ENCODE data around the gene TKT. TPM values are rescaled to one million over a fixed set of nuclear protein-coding genes. Genes with fewer than 3 reads are reported as not detected.

Gene TKT
- total RNA-seq, 1 donor from 2014 or later = 109 TPM

GRCh38 chr3:53199834-53200233, 56.0 kb downstream of the TKT start:
- ATAC-seq (no peak), DNase-seq (ENCODE audit: low spot score) (no peak)

DNA sequence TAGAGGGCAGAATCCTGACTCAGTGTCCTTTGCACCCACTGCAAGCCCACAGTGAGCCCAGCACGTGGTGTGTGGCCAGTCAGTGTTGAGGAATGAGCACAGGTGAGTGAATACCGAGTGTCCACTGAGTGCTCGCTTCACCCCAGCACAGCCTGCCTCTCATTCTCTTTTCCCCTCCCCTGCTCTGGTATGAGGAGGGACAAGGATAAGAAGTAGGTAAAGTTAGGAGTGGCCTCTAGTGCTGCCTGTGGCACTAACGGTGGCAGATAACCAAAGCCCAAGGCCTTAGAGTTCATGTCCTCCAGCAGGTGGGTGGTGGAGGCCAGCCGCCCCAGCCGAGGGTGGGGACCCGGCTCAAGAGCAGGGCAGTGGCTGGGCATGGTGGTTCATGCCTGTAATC, 56.8 kb downstream of the TKT start:
- ATAC-seq (no peak), DNase-seq (ENCODE audit: low spot score) (no peak)

- DNase-seq (ENCODE audit: low spot score) = no peak
- no peak for ATAC-seq
Measured at GRCh38 chr3:53198256-53198977, 57.4 kb downstream of the TKT start.

DNA sequence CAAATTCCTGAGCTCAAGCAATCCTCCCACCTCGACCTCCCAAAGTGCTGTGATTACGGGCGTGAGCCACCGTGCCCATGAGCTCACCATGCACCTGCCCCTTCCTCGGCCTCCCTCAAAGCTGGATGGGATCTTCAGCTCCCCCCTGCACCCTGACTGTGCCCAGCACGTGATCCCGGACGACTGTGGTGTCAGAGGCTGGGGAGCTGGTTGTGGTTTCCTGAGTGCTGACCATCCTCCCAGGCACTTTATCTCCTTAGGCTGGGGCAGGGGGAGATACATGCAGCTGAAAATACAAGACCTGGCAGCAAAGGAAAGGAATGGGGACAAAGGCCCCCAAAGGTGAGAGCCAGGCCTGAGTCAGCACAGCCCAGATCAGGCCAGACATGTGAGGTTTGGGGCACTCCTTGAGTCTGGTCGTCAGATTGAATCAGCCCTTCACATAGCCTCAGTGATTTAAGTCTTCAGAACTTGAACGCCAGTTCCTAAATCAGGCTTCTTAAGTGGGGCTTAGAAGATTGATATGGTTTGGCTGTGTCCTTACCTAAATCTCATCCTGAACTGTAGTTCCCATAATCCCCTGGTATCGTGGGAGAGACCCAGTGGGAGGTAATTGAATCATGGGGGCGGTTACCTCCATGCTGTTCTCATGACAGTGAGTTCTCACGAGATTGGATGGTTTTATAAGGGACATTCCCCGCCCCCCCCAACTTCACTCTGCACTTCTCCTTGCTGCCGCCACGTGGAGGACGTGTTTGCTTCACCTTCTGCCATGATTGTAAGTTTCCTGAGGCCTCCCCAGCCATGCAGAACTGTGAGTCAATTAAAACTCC, 59.0 kb downstream of the TKT start:
- no peak for DNase-seq (ENCODE audit: low spot score)
- no peak for ATAC-seq

DNA sequence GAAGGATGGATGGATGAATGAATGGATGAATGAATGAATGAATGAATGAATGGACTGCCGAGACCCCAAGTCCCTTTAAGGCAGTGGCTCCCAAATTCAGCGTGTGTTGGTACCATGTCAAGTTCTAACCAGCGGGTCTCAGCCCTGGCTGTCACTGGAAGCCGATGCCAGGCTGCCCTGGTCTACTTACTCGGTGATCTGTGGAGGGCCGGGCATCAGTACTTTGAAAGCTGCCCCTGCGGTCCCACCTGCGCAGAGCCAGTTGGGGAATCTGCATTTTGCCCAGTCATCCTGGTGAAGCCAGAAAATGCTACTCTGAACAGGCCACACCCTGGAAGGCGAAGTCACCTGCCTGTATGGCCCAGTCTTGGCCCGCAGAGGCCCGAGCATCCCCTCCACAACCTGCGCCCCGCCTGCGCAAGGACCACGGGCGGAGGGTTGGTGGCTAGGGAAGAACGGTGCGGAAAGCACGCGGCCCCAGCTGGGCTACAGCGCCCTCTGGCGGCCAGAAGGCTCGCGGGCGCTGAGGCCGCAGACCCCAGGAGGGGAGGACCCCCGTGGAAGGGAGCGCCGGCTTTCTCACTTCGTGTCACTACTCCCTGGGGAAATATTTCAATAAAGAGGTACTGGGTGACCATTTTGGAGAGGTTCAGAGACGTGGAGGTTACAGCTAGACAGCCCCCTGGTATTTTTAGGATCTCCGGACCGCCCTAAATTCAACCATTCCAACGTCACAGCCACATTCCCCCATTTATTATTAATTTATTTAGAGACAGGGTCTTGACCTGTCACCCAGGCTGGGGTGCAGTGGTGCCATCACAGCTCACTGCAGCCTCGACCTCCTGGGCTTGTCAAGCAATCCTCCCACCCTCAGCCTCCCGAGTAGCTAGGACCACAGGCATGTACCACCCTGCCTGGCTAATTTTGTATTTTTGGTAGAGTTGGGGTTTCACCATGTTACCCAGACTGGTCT, 59.9 kb downstream of the TKT start:
- ATAC-seq (peak; percentile 88), DNase-seq (ENCODE audit: low spot score) (peak; percentile 61)

DNA sequence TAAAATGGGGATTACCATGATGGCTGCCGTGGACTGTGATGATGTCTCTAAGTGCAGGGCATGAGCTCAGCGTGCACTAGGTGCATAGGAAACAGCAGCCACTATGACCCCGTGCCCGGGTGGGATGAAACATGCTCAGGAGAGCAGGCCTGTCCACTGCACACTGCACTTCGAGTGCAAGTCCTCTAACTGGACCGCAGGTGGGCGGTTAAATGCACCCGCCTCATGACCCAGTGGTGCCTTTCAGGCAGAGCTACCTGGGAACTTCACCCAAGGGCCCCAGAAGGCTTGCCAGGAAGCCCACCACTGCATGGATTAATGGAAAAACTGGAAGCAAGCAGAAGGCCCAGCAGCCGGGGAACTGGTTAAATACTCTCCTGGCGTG, 60.8 kb downstream of the TKT start:
- DNase-seq (ENCODE audit: low spot score) (no peak), ATAC-seq (no peak)

DNA sequence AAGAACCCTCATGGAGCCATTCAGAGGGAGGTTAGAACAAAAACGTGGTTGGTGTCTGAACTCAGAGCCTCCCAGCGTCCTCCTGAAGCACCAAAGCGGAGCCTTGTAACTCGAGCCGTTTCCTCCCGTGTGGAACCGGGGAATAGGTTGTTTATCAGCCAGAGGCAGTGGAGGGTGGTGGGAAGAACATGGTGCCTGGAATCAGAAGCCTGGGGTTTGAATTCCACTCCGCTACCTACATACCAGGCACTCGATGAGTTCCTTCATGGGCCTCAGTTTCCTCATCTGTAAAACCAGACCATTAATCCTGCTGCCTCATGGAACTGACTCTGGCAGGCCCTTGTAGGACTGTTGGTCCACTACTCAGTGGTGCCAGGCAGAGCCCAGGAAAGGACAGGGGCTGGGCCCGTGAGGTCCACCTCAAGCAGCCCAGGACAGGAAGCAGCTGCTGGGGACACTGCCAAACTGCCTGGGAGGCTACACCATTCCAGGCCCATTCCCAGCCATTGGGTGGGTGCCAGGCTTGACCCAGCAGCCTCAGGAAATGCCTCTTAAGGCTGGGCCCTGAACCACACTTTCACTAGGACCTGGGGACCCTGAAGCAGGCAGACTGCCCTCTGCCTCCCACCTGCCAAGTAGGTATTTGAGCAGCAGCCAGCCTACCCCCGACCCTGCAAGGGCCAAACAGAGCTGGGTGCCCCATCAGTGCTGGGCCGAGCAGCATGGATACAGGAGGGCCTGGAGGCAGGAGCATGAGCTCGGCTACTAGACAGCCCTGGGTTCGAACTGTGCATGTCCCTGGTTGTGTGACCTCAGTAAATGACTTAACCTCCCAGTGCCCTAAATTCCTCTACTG, 61.4 kb downstream of the TKT start:
- no peak for DNase-seq (ENCODE audit: low spot score)
- ATAC-seq = no peak

GRCh38 chr3:53193466-53194209, 62.2 kb downstream of the TKT start:
- ATAC-seq = no peak

DNA sequence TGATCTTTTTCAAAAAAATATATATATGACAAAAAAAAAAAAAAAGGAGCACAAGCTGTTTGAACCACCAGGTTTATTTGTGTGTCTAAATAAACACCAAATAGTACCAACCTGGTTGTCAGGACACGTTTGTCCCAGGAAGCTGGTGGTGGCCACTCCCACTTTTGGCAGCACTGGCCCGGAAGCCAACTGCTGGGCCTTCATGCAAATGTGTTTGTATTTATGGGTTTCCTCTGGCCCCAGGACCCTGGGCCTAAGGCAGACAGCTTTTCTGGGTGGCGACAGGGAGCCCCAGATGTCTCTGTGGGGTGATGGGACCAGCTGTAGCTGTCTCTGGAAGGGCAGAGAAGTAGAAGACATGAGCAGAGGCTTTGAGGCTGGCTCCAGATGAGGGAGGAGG, 63.2 kb downstream of the TKT start:
- DNase-seq (ENCODE audit: low spot score) = no peak
- peak; percentile 34 for ATAC-seq

More at GRCh38 chr3:53193466-53194209, 62.2 kb downstream of the TKT start:
- DNase-seq (ENCODE audit: low spot score) = no peak

DNA sequence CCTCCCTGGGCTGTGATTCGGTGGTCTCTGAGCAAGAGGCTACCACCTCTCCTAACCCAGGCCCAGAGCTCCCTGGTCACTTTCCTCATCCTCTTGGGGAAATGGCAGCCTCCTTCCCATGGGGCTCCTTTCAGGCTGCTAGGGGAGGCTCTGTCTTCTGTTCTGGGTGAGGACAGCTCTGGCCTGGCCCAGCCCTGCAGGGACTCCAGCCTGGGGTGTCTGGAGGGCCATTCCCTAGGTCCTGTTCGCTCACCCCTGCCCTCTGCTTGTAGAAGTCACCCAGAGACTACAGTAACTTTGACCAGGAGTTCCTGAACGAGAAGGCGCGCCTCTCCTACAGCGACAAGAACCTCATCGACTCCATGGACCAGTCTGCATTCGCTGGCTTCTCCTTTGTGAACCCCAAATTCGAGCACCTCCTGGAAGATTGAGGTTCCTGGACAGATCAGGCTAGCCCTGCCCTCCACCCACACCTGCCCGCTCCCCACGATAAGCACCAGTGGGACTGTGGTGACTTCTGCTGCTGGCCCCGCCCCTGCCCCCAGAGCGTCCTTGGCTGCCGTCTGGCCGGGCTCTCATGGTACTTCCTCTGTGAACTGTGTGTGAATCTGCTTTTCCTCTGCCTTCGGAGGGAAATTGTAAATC, 63.9 kb downstream of the TKT start:
- ATAC-seq (no peak), DNase-seq (ENCODE audit: low spot score) (no peak)

DNA sequence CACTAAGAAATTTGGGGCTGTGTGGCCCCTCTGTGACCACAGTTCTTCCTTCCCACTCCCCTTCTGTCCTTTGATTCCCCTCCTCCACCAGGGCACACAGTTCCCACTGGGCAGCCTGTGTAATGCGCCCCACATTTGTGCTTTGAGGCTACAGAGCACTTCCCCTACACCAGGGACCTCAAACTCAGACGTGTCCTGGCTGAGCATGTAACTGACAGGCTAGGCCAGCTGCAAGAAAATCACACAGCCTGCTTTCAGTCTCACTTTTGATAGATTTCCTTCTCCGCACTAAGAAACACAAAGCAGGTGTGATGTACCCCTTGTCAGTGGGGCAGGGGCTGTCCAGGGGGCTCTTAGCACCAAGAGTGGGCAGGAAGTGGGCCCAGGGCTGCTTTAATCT, 65.2 kb downstream of the TKT start:
- ATAC-seq = no peak
- no peak for DNase-seq (ENCODE audit: low spot score)

- ATAC-seq (no peak), DNase-seq (ENCODE audit: low spot score) (no peak)
Measured at GRCh38 chr3:53189276-53189675, 66.5 kb downstream of the TKT start.

DNA sequence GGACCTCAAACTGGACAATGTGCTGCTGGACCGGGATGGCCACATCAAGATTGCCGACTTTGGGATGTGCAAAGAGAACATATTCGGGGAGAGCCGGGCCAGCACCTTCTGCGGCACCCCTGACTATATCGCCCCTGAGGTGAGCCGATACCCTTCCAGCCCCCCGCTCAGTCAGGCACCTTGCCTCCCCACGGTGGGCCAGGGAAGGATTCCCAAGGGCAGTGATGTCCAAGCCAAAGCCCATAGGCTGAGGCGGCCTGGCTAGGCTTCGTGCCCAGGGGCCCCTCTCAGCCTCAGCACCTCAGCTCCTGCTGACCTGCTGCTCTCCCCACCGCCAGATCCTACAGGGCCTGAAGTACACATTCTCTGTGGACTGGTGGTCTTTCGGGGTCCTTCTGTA, 67.1 kb downstream of the TKT start:
- no peak for ATAC-seq
- DNase-seq (ENCODE audit: low spot score) = no peak

DNA sequence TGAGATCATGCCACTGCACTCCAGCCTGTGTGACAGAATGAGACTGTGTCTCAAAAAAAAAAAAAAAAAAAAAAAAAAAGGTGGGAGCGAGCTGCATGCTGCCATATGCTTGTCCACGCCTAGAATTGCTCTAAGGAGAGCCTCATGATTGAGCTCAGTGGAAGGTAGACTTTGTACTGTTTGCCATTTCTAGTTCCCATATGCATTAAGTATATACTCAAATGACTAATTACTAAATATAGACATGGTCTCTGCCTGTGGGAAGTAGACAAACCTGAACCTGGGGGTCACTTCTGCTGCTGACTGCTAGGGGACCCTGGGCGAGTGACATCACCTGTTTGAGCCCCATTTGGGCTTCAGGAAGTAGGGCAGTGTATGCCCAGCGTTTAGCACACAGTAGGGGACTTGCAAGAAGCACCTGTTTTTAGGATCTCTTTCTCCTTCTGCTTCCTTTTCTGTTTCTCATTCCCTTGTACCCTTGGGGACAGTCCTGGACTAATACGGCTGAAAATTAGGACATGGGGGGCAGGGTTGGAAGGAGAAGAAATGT, 67.6 kb downstream of the TKT start:
- no peak for ATAC-seq
- no peak for DNase-seq (ENCODE audit: low spot score)

DNA sequence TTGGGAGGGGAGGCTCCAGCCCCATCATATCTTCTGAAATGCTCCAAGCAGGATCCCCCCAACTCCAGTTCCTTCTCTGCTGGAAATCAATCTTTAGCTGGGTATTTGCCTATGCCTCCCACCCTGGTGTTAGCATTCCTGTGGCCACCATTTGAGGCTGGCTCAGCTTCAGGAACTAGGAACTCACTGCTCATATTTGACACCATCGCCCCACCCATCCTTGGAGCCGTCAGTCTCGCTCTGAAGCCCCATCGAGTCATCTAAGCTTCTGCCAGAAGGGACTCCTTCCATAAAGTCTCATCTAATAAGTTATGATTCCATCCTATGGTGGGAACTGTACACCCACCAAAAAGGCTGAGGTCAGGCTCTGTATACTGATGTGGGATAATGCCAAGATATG, 68.4 kb downstream of the TKT start:
- DNase-seq (ENCODE audit: low spot score) (no peak), ATAC-seq (no peak)

DNA sequence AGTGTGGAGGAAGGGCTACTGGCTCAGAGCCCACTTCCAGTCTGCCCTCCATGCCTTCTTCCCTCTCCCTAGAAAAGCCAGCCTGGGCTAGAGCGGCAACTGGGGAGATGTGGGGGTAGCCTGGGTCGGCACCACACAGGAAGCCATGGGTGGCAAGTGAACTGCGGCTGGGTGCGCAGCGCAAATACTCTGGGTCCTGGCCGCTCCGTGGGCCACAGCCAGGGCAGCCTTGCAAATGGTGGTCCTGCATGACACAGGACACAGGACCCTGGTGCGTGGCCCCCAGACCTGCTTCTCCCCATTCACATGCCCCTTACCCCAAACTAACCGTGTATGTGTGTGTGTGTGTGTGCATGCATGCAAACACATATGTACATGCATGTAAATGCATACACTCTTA, 69.1 kb downstream of the TKT start:
- DNase-seq (ENCODE audit: low spot score) = no peak

GRCh38 chr3:53185761-53186465, 69.9 kb downstream of the TKT start:
- ATAC-seq (no peak), DNase-seq (ENCODE audit: low spot score) (no peak)

More for the DNA sequence above, 69.1 kb downstream of the TKT start:
- no peak for ATAC-seq

- DNase-seq (ENCODE audit: low spot score) = no peak
- no peak for ATAC-seq
Measured at GRCh38 chr3:53184701-53185100, 71.1 kb downstream of the TKT start.
